ENCODE data around the gene ADTRP.

The ADTRP gene

GRCh38 chr6:11772109-11772825 is 6.3 kb downstream of the ADTRP start:
- DNase-seq = no peak

GRCh38 chr6:11771473-11772048 is 7.0 kb downstream of the ADTRP start:
- DNase-seq = no peak

- no peak for DNase-seq
These were observed 7.8 kb downstream of the ADTRP start for GRCh38 chr6:11770546-11771466.

- no peak for DNase-seq
These were observed 8.6 kb downstream of the ADTRP start for GRCh38 chr6:11769811-11770545.

- DNase-seq = no peak
These were observed 9.4 kb downstream of the ADTRP start for GRCh38 chr6:11769244-11769643.

- no peak for DNase-seq
These were observed 10.4 kb downstream of the ADTRP start for GRCh38 chr6:11767978-11768756.

GRCh38 chr6:11767458-11767857 is 11.1 kb downstream of the ADTRP start:
- DNase-seq = no peak

- no peak for DNase-seq
These were observed 11.8 kb downstream of the ADTRP start for GRCh38 chr6:11766589-11767450.

GRCh38 chr6:11766043-11766442 is 12.6 kb downstream of the ADTRP start:
- DNase-seq = no peak

- DNase-seq = no peak
These were observed 14.4 kb downstream of the ADTRP start for GRCh38 chr6:11764250-11764604.

- DNase-seq = no peak
These were observed 14.9 kb downstream of the ADTRP start for GRCh38 chr6:11763460-11764249.

- DNase-seq = no peak
These were observed 15.7 kb downstream of the ADTRP start for GRCh38 chr6:11762794-11763459.

- DNase-seq = no peak
These were observed 16.6 kb downstream of the ADTRP start for GRCh38 chr6:11761744-11762620.

- DNase-seq = no peak
These were observed 18.6 kb downstream of the ADTRP start for GRCh38 chr6:11760015-11760473.

GRCh38 chr6:11758878-11759277 is 19.7 kb downstream of the ADTRP start:
- no peak for DNase-seq

- DNase-seq = no peak
These were observed 21.9 kb downstream of the ADTRP start for GRCh38 chr6:11756726-11757125.

GRCh38 chr6:11756292-11756691 is 22.3 kb downstream of the ADTRP start:
- DNase-seq = no peak

- DNase-seq = no peak
These were observed 22.9 kb downstream of the ADTRP start for GRCh38 chr6:11755725-11756124.
